ENCODE data around the gene SMIM7. TPM values are rescaled to one million over a fixed set of nuclear protein-coding genes. Genes with fewer than 3 reads are reported as not detected.

SMIM7 gene
- total RNA-seq, 4 donors from 2014 or later: 91.1 to 127 (median 113) TPM

DNA sequence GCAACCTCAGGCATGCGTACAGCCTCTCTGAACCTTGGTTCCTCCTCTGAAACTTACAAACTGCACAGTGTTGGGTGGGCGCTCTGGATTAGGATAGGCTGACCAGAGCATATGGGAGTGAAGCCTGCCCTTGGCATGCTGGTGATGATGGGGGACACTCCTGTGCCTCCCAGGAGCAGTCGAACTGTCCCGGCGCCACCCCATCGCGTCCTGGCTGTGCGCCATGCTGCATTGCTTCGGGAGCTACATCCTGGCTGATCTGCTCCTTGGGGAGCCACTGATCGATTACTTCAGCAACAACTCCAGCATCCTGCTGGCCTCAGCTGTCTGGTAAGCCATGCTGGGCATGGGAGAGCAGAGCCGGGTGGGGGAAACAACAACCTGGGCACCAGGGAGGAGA lies 19.9 kb upstream of the SMIM7 start:
- TF ChIP-seq, protein P1, sequence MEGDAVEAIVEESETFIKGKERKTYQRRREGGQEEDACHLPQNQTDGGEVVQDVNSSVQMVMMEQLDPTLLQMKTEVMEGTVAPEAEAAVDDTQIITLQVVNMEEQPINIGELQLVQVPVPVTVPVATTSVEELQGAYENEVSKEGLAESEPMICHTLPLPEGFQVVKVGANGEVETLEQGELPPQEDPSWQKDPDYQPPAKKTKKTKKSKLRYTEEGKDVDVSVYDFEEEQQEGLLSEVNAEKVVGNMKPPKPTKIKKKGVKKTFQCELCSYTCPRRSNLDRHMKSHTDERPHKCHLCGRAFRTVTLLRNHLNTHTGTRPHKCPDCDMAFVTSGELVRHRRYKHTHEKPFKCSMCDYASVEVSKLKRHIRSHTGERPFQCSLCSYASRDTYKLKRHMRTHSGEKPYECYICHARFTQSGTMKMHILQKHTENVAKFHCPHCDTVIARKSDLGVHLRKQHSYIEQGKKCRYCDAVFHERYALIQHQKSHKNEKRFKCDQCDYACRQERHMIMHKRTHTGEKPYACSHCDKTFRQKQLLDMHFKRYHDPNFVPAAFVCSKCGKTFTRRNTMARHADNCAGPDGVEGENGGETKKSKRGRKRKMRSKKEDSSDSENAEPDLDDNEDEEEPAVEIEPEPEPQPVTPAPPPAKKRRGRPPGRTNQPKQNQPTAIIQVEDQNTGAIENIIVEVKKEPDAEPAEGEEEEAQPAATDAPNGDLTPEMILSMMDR (IDR thresholded peaks at IDR 0.05; ENCODE audit: low read depth): no peak

DNA sequence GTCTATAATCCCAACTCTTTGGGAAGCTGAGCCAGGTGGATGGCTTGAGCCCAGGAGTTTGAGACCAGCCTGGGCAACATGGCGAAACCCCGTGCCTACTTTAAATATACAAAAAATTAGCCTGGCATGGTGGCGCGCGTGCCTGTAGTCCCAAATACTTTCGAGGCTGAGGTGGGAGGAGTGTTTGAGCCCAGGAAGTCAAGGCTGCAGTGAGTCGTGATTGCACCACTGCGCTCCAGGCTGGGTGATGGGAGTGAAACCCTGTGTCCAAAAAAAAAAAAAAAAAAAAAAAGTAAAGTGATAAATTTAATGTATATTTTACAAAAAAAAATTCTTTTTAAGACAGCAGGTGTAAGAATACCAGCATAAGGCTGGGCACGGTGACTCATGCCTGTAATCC lies 18.6 kb upstream of the SMIM7 start:
- TF ChIP-seq, protein P1 (IDR thresholded peaks at IDR 0.05; ENCODE audit: low read depth): no peak

GRCh38 chr19:16677055-16677454 lies 17.1 kb upstream of the SMIM7 start:
- TF ChIP-seq, protein P1 (IDR thresholded peaks at IDR 0.05; ENCODE audit: low read depth): no peak

DNA sequence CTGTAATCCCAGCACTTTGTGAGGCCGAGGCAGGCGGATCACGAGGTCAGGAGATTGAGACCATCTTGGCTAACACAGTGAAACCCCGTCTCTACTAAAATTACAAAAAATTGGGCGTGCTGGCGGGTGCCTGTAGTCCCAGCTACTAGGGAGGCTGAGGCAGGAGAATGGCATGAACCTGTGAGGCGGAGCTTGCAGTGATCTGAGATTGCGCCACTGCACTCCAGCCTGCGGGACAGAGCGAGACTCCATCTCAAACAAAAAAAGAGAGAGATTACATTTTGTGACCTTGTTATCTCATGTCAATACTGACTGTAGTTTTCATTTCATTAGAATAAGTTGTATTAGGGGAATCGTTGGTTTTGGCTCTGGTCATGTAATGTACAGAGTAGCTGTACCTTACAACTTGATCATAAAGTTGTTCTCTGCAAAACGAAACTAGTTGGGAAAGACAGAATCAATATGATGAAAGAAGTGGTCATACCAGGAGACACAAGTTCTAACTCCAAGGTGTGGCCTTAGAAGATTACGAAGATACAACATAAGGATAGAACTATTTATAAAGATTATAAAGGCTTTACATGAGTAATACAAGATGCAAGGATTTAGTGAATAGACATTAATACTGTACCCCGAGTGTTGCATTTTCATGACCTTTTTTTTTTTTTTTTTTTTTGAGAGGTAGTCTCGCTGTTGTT lies 16.3 kb upstream of the SMIM7 start:
- TF ChIP-seq, protein P1 (IDR thresholded peaks at IDR 0.05; ENCODE audit: low read depth): no peak

DNA sequence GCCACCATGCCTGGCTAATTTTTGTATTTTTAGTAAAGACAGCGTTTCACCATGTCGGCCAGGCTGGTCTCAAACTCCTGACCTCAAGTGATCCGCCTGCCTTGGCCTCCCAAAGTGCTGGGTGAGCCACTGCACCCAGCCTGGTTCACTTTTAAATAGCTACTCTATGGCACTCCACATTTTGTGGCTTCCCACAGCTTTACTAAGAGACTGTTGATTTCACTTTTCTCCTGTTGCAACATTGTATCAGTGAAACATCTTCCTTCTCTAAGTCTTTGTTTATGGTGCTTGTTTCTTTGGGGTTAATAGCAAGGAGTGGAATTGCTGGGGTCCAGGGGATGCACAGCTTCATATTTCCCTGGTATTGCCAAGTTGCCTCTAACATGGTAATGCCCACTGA lies 13.3 kb upstream of the SMIM7 start:
- TF ChIP-seq, protein P1 (IDR thresholded peaks at IDR 0.05; ENCODE audit: low read depth): no peak

DNA sequence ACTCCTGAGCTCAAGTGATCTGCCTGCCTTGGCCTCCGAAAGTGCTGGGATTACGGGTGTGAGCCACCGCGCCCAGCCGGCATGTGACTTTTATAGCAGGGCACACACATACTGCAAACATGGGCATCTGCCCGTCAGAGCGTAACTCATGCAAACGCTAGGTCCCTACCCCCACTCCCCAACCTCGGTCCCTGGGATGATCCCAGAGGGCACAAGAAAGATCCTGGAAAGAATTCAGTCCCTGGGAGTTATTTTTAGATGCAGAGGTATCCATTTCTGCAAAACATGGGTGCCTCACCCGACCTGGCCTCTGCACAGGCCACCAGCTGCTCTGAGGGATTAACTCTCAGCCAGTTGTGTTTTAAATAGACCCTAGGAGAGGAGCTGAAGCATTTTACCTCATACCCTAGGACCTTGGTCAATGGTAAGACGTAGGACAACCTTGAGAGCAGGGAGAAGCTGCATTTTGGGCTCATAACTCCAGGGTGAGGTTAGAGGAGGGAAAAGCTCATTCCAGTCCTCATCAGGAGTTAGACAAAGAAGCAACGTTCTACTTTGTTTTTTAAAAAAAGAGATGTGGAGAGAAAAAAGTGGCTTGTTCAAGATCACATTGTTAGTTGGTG lies 11.8 kb upstream of the SMIM7 start:
- TF ChIP-seq, protein P1 (IDR thresholded peaks at IDR 0.05; ENCODE audit: low read depth): no peak

GRCh38 chr19:16670291-16670690 lies 10.3 kb upstream of the SMIM7 start:
- TF ChIP-seq, protein P1 (IDR thresholded peaks at IDR 0.05; ENCODE audit: low read depth): no peak

Measured in subcutaneous adipose tissue (tissue), 4 donors.